ENCODE measurements around the gene NAP1L4.

Gene NAP1L4

DNA sequence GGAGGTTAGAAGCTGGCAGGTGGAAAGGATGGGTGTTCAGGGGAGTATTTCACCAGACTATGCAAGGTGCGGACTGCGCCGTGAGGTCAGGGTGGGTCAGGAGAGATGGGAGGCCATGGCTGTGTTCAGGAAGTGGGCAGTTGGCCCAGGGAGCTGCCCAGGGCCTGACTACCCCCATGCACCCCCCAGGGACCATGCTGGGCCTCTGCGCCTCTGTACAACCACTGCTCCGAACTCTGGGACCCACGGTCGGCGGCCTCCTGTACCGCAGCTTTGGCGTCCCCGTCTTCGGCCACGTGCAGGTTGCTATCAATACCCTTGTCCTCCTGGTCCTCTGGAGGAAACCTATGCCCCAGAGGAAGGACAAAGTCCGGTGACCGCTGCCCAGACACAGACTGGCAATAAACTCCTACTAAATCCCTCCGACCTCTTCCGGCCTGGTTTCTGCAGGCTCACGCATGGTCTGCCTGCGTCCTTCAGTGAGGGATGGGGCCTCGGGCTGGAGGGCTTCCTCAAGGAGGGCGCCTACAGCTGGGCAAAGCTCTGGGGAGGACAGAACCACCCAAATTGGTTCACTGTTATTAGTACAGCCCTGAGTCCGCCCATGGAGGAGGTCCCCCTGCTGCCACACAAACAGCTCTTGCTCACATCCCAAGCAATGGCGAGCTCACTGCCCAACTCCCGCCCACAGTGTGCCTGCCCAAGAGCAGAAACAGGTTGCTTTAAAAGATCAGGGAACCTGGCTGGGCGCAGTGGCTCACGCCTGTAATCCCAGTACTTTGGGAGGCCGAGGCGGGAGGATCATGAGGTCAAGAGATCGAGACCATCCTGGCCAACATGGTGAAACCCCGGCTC is 67.1 kb downstream of the NAP1L4 start:
- in situ Hi-C loops (cut with MboI; ENCODE audit: low sequenced_read_pairs): no loop called here

DNA sequence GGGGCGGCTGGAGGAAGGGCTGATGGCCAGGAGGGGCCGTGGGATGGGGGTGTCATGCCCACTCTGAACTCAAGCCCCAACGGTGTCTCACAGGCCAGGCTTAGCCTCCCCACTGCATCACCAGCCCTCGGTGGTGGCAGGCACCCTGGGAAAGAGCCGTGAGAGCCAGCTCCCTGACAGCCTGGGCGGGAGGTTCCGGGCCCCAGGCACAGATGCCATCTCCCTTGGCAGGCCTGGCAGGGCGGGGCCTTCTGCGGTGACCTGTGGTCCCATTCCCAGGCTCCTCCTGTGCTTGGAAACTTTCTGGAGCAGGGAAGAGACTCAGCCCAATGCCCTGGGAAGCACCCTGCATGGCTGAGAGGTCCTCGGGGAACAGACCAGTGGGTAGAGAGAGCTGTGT is 67.7 kb downstream of the NAP1L4 start:
- in situ Hi-C loops (cut with MboI; ENCODE audit: low sequenced_read_pairs): no loop called here

DNA sequence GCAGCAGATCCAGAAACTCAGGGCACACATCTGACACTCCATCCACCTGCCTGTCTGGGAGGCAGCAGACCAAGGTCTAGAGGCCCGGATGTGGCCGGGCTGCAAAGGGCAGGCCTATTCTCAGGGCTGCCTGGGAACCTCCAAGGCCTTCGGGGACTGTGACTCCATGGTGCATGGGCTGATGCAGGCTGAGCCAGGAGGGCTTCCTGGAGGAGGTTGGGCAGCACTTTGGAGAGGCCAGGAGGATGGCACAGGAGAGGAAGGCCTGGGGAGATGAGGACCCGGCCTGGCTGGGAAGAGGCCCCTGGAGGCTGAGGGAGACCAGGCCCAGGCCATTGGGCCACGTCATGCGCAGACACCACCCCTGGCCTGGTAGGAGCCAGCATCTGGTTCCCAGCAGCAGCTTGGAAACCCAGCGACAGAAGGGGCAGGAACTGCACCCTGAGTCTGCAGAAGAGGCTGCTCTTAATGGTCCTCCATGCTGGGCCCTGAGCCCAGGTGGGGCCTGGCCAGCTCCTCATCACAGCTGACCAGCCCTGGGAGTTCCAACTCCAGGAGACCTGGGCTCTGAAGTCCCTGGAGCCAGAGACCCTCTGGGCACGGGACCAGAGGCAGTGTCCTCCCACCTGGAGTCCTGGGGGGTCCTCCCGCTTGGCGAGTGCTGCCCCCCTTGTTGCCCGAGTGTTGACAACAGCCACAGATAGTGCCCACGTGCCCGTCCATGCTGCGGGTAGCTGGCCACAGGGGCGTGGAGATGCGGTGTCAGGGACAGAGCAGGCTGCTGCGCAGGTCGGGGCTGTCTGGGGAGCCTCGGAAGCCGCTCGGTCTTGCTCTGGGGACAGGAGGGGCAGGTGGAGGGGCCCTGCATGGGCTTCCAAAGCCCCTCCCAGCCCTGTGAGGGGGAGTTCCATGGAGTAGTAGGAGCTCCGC is 68.4 kb downstream of the NAP1L4 start:
- in situ Hi-C loops (cut with MboI; ENCODE audit: low sequenced_read_pairs): no loop called here

DNA sequence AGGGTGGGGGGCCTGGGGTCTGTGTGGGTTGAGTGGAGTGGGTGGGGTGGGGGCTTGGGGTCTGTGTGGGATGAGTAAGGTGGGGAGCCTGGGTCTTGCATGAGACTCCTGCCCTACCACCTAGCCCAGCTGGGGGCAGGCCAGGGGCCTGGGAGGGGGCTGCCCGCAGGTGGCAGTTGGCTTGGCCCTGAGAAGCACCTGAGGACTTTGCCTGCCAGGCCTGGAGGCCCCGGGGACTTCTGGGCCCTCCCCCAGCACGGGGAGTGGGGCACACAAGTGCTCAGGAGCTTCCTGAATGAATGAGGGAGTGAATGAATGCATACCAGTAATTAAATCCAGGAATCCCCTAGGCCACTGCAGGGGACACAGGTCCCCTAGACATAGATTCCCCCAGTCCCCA is 69.5 kb downstream of the NAP1L4 start:
- in situ Hi-C loops (cut with MboI; ENCODE audit: low sequenced_read_pairs): no loop called here

DNA sequence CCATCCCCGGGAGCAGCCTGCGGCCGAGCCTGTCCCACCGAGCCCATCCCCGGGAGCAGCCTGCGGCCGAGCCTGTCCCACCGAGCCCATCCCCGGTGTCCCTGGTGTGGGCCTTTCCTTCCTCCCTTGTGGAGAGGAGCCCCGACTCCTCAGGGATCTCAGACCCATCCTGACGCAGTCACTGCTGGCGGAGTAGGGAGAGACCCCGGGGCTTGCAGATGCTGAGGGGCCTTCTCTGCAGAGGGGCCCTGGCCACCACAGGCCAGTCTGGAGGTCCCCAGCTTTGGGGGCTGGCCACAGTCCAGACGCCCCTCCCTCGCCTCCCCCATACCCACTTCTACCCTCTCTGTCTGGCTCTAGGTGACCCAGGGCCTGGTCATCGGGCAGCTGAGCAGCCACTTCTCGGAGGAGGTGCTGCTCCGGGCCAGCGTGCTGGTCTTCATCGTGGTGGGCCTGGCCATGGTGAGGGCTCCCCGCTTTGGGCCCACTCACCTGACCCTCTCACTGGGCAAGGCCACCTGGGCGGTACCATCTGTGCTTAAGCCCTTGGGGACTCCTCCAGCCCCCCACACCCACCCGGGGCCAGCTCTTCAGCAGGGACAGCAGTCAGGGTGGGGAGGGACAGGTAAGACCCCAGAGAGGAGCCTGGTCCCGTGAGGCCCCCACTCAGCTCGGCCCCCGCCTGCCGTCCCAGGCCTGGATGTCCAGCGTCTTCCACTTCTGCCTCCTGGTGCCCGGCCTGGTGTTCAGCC is 70.2 kb downstream of the NAP1L4 start:
- in situ Hi-C loops (cut with MboI; ENCODE audit: low sequenced_read_pairs): no loop called here

DNA sequence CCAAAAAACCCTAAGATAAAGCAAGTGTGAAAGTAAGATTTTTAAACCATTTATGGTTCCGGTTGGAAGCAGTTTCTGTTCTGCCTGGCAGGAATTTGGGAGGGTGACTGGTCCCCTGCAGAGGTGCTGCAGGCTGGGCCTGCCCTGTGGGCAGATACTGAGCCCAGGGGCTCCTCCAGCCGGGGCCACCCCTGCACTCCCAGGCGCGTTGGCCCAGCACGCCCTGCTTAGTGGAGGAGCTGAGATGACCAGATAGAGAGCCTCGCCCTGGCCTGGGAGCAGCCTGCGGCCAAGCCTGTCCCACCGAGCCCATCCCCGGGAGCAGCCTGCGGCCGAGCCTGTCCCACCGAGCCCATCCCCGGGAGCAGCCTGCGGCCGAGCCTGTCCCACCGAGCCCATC is 70.9 kb downstream of the NAP1L4 start:
- in situ Hi-C loops (cut with MboI; ENCODE audit: low sequenced_read_pairs): no loop called here

DNA sequence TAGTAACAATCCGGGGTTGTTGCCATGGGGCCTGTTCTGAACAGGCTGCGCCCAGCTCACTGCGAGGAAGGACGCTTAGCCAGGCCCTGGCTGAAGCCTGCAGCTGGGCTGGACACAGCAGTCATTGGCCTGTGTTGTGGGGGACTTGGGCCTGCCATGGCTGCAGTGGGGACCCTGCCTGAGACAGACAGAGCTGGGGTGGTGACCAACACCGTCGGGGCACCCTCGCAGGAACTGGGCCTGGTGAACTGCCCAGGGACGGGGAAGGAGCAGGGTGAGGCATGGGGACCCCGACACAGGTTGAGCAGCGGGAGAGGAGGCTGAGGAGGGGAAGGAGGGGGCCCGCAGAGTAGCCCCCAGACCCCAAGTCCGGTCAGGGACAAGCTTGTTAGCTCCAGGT is 71.8 kb downstream of the NAP1L4 start:
- in situ Hi-C loops (cut with MboI; ENCODE audit: low sequenced_read_pairs): no loop called here

DNA sequence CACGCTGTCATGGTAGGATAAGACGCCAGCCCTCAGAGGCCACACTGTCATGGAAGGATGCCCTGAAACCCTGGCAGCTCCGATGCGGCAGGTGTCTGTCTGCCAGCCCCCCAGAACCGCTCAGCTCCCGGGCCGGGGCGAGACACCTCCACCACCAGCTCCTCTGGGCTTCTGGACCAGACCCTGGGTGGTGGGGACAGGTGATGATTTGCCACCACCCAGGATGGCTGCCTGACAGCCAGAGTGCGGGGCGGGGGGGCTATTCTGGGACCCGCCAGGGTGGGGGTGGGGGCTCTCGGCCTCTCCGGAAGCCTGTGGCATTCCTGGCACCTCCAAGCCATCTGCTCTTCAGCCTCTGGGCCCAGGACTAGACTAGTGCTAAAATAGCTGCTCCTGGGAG is 72.3 kb downstream of the NAP1L4 start:
- in situ Hi-C loops (cut with MboI; ENCODE audit: low sequenced_read_pairs): no loop called here

DNA sequence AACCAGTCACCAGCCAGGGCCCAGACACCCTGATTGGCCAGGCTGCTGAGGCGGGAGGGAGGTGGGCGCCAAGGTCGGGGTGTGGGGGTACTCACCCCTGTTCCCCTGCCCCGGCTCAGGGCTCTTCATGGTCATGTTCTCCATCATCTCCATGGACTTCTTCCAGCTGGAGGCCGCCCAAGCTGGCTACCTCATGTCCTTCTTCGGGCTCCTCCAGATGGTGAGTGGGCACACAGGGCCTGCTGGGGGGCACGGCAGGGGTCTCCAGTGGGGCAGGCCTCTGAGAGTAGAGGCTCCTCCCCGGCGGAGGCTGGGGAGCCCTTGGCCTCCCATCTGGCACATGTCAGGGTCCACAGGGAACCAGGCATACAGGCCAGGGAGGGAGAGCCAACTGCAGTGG is 72.9 kb downstream of the NAP1L4 start:
- in situ Hi-C loops (cut with MboI; ENCODE audit: low sequenced_read_pairs): no loop called here

DNA sequence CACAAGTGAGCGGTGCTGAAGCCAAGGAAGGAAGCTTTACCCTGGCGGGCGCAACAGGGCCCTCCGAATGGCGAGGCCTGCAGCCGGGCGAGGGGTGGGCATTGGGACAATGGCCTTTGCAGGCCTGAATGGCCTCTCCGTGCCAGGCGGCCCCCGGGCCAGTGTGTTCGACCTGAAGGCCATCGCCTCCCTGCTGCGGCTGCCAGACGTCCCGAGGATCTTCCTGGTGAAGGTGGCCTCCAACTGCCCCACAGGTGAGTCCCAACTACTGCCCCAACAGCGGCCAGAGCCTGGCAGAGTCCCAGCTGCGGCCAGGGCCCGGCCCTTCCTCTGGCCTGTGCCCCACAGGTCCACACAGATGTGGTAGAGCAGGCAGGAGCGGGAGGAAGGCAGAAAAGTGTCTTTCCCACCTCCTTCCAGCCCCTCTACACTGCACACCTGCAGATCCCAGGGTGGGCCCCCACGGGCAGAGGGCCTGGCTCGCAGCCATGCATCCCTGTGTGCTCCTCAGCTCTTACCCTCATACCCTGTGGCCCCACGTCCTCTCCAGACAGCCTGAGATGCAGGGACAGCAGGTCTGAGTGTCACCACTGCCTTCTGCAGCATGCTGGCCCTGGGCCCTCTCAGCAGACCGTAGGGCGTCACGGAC is 74.2 kb downstream of the NAP1L4 start:
- in situ Hi-C loops (cut with MboI; ENCODE audit: low sequenced_read_pairs): no loop called here

DNA sequence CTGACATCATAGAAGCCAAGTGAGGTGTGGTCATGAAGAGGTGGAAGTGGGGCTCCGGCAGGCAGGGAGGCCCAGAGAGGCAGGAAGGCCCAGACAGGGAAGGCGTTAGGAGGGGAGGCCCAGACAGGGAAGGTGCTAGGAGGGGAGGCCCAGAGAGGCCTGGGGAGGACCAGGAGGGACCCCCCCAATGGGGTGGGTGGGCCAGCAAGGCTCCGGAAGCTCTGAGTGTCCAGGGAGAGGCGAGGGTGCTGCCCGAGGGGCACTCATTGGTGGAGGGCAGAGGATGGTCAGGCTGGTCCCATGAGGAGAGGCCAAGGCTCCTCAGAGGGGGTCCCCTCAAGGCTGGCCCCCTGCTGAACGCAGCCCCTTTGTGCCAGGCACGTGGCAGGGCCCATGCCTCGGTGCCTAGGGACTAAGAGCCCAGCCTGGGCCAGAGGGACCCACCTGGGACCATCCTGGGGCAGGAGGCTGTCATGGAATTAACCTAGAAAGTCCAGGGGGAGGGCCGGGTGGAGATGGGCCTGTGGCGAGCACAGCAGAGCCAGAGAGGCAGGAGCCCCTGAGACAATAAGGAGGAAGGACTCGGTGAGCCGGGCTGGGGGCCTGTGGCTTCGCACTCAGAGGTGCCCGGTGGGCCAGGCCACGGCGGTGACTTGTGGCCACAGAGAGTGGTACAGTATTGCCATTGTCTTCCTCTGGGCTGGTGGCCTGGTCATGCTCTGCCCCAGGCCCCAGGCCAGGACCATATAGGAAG is 75.1 kb downstream of the NAP1L4 start:
- in situ Hi-C loops (cut with MboI; ENCODE audit: low sequenced_read_pairs): no loop called here

DNA sequence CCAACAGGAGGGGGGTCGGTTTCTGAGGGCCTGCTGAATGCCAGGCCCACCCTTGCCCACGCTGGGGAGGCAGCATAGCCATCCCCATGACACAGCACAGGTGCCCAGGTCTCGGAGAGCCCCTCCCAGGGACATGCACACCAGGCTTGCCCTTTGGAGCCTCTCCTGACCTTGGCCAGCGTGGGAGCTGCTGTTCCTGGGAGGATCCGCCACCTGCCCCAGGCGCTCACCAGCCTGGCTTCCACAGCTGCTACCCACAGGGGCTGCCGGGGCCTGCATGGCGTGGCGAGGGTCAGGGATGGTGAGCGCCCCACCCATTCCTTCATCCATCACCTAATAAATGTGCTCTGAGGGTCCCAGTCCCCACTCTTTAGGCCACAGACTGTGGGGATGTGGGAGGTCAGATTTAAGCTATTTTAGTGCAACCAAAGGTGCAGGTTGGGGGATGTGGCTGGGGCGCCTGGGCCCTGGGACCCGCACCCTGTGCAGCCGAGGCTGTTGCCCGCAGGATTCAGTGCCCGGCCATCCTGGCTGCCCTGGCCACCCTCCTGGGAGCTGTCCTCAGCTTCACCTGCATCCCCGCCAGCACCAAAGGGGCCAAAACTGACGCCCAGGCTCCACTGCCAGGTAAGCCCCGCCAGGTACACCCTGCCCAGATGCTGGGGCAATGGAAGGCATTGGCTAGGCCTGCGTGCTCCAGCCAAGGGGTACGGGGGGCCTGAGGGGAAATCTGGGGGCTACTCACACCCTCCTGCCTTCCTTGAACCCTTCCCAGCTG is 75.8 kb downstream of the NAP1L4 start:
- in situ Hi-C loops (cut with MboI; ENCODE audit: low sequenced_read_pairs): no loop called here

DNA sequence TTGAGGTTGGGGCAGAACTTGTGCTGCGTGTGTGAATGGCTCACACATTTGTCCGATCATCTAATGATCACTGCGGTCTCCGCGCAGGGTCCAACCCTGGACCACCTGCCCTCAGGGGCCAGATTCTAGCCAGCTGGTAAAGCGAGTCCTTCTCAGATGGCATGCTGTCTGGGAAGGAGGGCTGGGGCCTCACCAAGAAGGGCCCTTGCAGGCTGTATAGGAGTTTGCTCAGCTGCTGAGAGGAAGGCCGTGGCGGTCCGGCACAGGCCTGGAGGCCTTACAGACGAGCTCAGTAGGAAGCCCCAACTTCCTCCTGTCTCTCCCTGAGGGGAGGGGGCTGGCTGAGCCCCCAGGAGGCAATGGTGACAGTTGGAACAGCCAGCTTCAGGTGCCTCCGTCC is 76.7 kb downstream of the NAP1L4 start:
- in situ Hi-C loops (cut with MboI; ENCODE audit: low sequenced_read_pairs): no loop called here

DNA sequence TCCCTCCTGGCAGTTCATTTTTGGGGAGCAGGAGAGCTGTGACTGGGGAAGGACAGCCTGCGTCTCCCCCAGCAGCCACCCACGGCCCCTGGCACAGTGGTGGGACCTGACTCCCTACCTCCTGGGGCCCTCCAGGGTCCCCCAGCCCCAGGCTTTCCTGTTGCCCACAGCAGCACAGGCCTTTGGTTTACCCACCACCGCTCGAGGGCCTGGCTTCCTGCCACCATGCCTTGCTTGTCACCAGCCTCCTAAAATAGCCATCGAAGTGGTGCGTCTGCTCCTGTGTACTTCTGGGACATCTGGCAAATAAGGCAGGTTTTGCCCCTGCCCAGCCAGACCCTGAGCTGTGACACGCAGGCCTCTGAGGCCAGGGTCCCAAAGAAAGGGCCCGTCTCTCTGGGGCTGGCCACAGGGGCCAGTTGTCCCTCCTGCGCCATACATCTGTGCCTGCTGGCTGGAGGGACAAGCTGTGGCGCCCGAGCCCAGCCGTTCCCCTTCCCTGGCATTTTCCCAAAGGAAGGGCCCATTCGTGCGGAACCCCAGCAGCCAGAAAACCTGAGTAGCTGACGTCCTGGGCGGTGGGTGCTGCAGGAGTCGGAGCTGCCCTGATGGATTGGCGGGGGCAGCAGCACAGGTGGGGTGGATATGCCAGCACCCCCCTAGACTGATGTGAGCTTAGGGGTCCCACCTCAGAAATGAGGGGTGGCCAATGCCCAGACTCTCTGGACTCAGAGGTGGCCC is 77.5 kb downstream of the NAP1L4 start:
- in situ Hi-C loops (cut with MboI; ENCODE audit: low sequenced_read_pairs): no loop called here

DNA sequence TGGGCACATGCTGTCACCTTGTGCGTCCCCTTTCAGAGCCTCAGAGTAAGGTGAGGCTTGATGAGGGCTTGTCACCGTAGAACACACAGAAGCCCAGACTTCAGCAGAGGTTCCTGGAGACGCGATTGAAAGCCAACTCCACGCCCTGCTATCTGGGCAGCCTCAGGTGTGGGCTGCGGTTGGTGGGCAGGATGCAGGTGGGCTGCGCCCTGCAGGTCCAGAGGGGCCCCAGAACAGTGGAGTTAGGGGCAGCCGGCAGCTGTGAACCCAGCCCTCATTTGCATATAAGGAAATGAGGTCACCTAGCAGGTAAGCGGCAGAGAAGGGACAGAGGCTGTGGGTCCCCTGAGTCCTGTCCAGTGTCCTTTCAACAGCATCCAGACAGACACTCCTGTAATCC is 78.4 kb downstream of the NAP1L4 start:
- in situ Hi-C loops (cut with MboI; ENCODE audit: low sequenced_read_pairs): no loop called here

DNA sequence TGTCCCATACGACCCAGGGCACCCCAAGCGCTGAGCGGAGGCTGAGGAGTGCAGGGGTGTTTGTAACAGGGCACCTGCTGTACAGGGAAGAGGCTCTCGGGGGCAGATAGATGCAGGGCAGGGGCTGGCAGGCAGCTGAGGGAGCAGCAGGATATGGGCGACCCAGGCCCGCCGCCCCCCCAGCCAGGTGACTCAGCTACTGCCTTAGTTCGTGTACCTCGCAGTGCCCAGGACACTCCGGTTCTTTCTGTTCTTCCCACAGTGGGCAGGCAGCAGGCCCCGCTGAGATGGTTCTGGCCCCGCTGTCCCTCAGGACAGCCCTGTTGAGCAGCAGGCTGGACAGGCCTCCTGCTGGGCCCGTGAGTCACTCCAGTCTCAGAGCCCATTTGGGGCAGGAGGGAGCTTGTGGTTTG is 79.1 kb downstream of the NAP1L4 start:
- in situ Hi-C loops (cut with MboI; ENCODE audit: low sequenced_read_pairs): no loop called here

DNA sequence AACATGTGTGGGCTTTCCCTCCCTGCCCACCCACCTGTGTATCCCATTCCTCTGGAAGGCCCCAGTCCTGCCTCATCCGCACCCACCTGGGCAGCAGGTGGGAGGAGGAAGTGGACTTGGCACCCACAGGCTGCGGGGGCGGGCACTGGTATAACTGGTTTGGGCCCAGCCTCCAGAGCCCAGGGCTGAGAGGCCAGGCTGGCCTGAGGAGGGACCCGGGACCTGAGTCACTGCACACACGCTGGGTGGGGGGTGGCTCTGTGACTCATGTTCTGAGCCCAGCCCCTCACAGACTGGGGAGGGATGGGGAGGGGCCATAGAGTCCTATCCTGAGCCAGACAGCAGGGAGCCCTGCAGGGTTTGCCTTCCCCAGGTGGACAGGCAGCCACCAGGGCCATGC is 79.6 kb downstream of the NAP1L4 start:
- in situ Hi-C loops (cut with MboI; ENCODE audit: low sequenced_read_pairs): no loop called here

DNA sequence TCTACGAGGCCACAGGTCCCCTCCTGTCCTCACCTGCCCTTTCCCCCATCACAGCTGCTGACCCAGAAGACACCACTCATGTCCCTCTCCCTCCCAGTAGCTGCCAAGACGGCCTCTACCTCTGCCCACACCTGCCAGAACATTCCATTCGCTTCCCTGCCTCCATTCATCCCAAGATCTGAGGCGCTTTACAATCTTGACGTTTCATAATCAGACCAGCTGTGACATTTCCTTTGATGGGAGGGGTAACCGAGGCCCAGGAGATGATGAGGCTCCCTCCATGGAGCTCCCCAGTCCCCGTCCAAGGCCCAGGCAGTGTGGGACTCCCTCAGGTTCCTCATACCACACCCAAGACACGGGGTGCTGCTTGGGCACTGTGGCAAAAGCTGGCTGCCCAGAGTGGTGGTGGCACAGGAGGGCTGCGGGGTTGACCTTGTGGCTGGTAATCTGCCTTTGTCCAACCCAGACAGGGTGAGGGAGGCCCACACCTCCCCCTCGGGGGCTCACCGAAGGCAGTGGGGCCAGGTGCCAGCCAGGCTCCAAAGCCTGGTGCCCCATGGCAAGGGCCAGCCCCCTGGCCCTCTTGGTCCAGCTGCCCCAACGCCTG is 80.2 kb downstream of the NAP1L4 start:
- in situ Hi-C loops (cut with MboI; ENCODE audit: low sequenced_read_pairs): no loop called here
